Activated naive CD4-positive, alpha-beta T cell treated with anti-CD3 and anti-CD28 coated beads, Interleukin-2, amount 50 U/mL, for 72 hours (primary cell): ENCODE data around the gene PLAC8. TPM values are rescaled to one million over a fixed set of nuclear protein-coding genes. Genes with fewer than 3 reads are reported as not detected.
A peak's percentile ranks its signal among the peaks of the same experiment; 100 is the strongest.
"Not testable (repeated sequence)": the region's sequence is repeated elsewhere in the genome, so short reads cannot be mapped to it uniquely, and the experiment has no call there.

Experiments used
- ATAC-seq, 2 donors: fragments of 150-1000 bp; cut with Tn5 transposase; 2 replicates each; pipeline ENCODE4 v1.10.0; 2021; ENCODE audit warnings: mild to moderate bottlenecking in 2 of 2, moderate library complexity in 2 of 2
- DNase-seq, 2 donors: peaks; one replicate each; pipeline ENCODE4 v3.0.0; 2021 to 2022; ENCODE audit warnings: low spot score in 2 of 2
- H3K27ac Mint-ChIP-seq, 2 donors: one replicate each; pipeline ENCODE4 v1.8.0; 2022; ENCODE audit warnings: mild to moderate bottlenecking in 2 of 2, mixed read lengths in 2 of 2
- H3K36me3 Mint-ChIP-seq, 2 donors: one replicate each; pipeline ENCODE4 v1.8.0; 2022; ENCODE audit warnings: mixed read lengths in 2 of 2
- H3K9me3 Mint-ChIP-seq, 2 donors: one replicate each; pipeline ENCODE4 v1.8.0; 2022; ENCODE audit warnings: mixed read lengths in 2 of 2
- total RNA-seq, 2 donors: library from RNA; stranded (reverse); gene quantifications; one replicate each; pipeline ENCODE4 v1.2.3, GENCODE V29; 2022

Gene PLAC8
- total RNA-seq, 2 donors from 2014 or later: 23.3 to 169 TPM

DNA sequence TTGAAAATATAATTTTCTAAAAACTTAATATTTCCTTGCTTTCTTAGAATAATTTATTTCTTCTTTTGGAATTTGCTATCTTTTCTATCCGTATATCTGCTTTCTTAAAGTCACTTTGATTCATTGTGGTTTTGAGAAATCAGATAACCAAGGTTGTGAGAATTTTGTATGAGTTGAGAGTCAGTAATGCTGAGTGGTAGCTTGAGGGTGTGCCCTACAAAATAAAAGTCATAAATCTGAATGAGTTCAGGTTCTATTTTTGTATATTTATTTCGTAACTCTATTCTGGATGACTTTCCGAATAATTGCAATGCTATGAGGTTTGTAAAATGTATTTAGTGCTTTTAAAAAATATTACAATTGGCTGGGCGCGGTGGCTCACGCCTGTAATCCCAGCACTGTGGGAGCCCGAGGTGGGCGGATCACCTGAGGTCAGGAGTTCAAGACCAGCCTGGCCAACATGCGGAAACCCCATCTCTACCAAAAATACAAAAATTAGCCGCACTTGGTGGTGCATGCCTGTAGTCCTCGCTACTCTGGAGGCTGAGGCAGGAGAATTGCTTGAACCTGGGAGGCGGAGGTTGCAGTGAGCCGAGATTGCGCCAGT, 70.6 kb downstream of the PLAC8 start:
- DNase-seq (no peak), ATAC-seq (peak in 1 of 2 donors; percentile 29)
- Mint-ChIP-seq H3K36me3 (no peaks in the 10 kb centered on the region), H3K9me3 (no peaks in the 10 kb centered on the region), H3K27ac (no peak overlapping the region)

DNA sequence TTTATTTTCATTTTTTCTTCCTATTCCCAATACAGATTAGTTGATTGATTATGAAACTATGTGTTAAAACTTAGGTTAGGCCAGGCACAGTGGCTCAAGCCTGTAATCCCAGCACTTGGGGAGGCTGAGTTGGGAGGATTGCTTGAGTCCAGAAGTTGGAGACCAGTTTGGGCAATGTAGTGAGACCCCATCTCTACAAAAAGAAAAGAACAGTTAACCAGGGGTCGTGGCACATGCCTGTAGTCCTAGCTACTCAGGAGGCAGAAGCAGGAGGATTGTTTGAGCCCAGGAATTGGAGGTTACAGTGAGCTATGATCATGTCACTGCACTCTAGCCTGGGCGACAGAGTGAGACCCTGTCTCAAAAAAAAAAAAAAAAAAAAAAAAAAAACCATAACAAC, 71.4 kb downstream of the PLAC8 start:
- not testable (repeated sequence) for H3K27ac Mint-ChIP-seq

DNA sequence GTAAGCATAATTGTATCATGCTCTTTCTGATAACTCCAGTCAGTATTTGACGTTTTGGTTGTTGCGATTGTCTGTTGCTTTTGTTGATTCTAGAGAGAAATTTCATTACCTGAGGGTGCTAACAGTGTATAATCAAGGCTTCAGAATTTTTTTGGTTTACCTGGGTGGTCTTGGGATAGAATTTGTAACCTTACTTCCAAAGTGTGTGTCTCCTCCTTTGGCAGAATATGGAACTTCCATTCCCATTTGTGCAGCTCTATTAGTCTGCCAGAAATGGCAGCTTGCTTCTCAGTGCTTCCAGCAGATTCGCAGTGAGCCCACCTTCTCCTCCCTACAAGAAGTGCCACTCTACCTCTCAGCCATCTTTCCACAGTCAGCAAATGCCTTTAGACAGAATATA, 74.3 kb downstream of the PLAC8 start:
- Mint-ChIP-seq H3K27ac (no peak overlapping the region), H3K9me3 (no peaks in the 10 kb centered on the region), H3K36me3 (peaks cover 1 to 6% of the 10 kb centered on the region in 2 donors)
- no peak for ATAC-seq
- no peak for DNase-seq

More for the DNA sequence above, 71.4 kb downstream of the PLAC8 start:
- ATAC-seq, H3K9me3 Mint-ChIP-seq, DNase-seq, H3K36me3 Mint-ChIP-seq: not testable (repeated sequence)

Other genes starting within 250 kb of the PLAC8 start
- gene SEC31A, start 223.6 kb downstream of the PLAC8 start, total RNA-seq: 100 to 1,000 TPM in 1 of 2 donors, 10 to 100 TPM in 1; 93.9 to 124 TPM
- gene THAP9, start 214.0 kb downstream of the PLAC8 start, total RNA-seq: 1 to 10 TPM; 2.3 to 6.7 TPM
- gene LIN54, start 103.9 kb downstream of the PLAC8 start, total RNA-seq: 10 to 100 TPM; 25.4 to 27.6 TPM
- gene COPS4, start 79.5 kb downstream of the PLAC8 start, total RNA-seq: 10 to 100 TPM; 30.9 to 32.4 TPM
- gene COQ2, start 170.1 kb upstream of the PLAC8 start, total RNA-seq: 10 to 100 TPM; 17.8 to 18.7 TPM
- gene HPSE, start 220.1 kb upstream of the PLAC8 start, total RNA-seq: 10 to 100 TPM; 13.1 to 17.4 TPM